ENCODE measurements around the gene SVEP1. TPM values are rescaled to one million over a fixed set of nuclear protein-coding genes. Genes with fewer than 3 reads are reported as not detected.
A peak's percentile ranks its signal among the peaks of the same experiment; 100 is the strongest.

SVEP1 gene
- total and polyA plus RNA-seq, 2 donors from 2014 or later, result 1.1 to 19.3 TPM

DNA sequence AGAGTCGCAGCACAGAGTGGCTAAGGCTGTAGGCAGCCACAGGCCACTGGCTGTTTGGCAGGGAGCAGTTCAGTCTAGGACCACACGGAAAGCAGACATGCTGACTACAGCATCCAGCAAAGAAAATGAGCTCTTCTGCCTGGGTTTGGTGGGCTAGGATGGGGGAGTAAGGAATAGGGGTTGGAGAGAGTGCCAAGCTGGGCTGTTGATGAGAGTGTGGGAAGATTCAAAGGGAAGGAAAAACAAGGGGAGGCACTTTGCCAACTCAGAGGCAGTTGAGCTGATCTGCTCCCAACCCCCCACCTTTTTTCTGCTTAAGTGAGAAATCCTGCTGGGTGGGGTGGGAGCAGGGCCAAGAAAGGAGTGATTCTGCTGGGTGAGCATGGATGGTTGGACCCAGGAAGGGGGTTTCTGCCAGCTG, 35.9 kb downstream of the SVEP1 start:
- no peaks in the 10 kb centered on the region for H3K27me3 ChIP-seq (ENCODE audit: control insufficient read depth, insufficient read depth, low read length)
- H3K27ac ChIP-seq (ENCODE audit: low read depth in 2 of 2, low read length in 2 of 2), result no peak overlapping the region
- no peaks in the 10 kb centered on the region for H3K9me3 ChIP-seq (ENCODE audit: control insufficient read depth in 2 of 3, insufficient read depth in 1 of 3, low read length in 3 of 3)
- no peak overlapping the region for H3K9ac ChIP-seq (ENCODE audit: low read length in 3 of 3)
- no peaks in the 10 kb centered on the region for H3K36me3 ChIP-seq (ENCODE audit: control insufficient read depth in 2 of 3, insufficient read depth in 3 of 3, low read length in 3 of 3)
- H3K4me3 ChIP-seq (ENCODE audit: low read length in 3 of 3), result no peak overlapping the region
- FAIRE-seq (no peak), DNase-seq (peak in 1 of 5 donors; percentile 39)
- intact Hi-C loops (cut with DNase I), result no loop called here
- peaks cover 0 to 3% (median 0%) of the 10 kb centered on the region in 3 donors for H3K4me1 ChIP-seq (ENCODE audit: control insufficient read depth in 2 of 3, insufficient read depth in 2 of 3, low read depth in 1 of 3, low read length in 3 of 3)
- TF ChIP-seq, protein P1, sequence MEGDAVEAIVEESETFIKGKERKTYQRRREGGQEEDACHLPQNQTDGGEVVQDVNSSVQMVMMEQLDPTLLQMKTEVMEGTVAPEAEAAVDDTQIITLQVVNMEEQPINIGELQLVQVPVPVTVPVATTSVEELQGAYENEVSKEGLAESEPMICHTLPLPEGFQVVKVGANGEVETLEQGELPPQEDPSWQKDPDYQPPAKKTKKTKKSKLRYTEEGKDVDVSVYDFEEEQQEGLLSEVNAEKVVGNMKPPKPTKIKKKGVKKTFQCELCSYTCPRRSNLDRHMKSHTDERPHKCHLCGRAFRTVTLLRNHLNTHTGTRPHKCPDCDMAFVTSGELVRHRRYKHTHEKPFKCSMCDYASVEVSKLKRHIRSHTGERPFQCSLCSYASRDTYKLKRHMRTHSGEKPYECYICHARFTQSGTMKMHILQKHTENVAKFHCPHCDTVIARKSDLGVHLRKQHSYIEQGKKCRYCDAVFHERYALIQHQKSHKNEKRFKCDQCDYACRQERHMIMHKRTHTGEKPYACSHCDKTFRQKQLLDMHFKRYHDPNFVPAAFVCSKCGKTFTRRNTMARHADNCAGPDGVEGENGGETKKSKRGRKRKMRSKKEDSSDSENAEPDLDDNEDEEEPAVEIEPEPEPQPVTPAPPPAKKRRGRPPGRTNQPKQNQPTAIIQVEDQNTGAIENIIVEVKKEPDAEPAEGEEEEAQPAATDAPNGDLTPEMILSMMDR (IDR thresholded peaks at IDR 0.05; ENCODE audit: borderline replicate concordance, extremely low read depth, insufficient read depth), result no peak

DNA sequence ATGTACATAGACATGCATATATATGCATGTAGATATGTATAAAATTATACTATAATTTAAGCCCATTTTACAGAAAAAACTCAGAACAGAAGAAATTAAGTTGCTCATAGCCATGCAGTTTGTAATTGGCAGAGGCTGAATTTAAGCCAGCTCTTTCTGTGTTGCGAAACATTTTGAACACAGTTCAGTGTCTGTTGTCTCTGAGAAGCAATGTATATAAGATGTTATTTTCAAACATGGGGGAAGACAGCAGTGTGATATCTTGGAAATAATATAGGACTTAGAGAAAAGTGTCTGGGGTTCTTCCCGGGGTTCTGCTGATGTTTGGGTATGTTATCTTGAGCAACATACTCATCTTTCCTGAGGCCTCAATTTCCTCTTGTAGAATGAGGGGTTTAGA, 37.6 kb downstream of the SVEP1 start:
- no peaks in the 10 kb centered on the region for H3K36me3 ChIP-seq (ENCODE audit: control insufficient read depth in 2 of 3, insufficient read depth in 3 of 3, low read length in 3 of 3)
- no peak for FAIRE-seq
- peaks cover 0 to 3% (median 0%) of the 10 kb centered on the region in 3 donors for H3K4me1 ChIP-seq (ENCODE audit: control insufficient read depth in 2 of 3, insufficient read depth in 2 of 3, low read depth in 1 of 3, low read length in 3 of 3)
- DNase-seq, result no peak
- TF ChIP-seq, protein P1 (IDR thresholded peaks at IDR 0.05; ENCODE audit: borderline replicate concordance, extremely low read depth, insufficient read depth), result no peak
- no peaks in the 10 kb centered on the region for H3K9me3 ChIP-seq (ENCODE audit: control insufficient read depth in 2 of 3, insufficient read depth in 1 of 3, low read length in 3 of 3)
- no peak overlapping the region for H3K9ac ChIP-seq (ENCODE audit: low read length in 3 of 3)
- H3K27me3 ChIP-seq (ENCODE audit: control insufficient read depth, insufficient read depth, low read length), result no peaks in the 10 kb centered on the region
- intact Hi-C loops (cut with DNase I), result no loop called here
- no peak overlapping the region for H3K4me3 ChIP-seq (ENCODE audit: low read length in 3 of 3)
- H3K27ac ChIP-seq (ENCODE audit: low read depth in 2 of 2, low read length in 2 of 2), result no peak overlapping the region

DNA sequence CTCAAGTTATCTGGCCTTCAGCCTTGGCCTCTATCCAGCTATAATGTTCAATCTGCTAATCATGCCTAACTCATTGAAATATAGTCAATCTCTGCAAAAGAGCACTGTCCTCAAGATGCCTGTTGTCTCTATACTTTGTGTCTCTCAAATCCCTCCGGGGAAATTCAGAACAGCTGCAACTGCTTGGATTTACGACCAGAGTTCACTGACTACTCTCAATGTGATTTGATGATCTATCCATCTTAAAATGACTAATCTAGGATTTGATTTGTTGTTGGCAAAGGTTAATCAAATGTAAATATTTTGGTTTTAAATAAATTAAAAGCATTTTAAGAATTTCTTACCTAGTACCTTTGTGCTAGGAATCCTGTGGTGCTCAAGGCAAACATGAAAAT, 40.9 kb downstream of the SVEP1 start:
- H3K4me3 ChIP-seq (ENCODE audit: low read length in 3 of 3), result no peak overlapping the region
- intact Hi-C loops (cut with DNase I), result no loop called here
- FAIRE-seq (no peak), DNase-seq (peak in 2 of 5 donors; percentile 21 to 22)
- H3K27me3 ChIP-seq (ENCODE audit: control insufficient read depth, insufficient read depth, low read length), result no peaks in the 10 kb centered on the region
- no peaks in the 10 kb centered on the region for H3K9me3 ChIP-seq (ENCODE audit: control insufficient read depth in 2 of 3, insufficient read depth in 1 of 3, low read length in 3 of 3)
- H3K4me1 ChIP-seq (ENCODE audit: control insufficient read depth in 2 of 3, insufficient read depth in 2 of 3, low read depth in 1 of 3, low read length in 3 of 3), result no peaks in the 10 kb centered on the region
- no peak overlapping the region for H3K9ac ChIP-seq (ENCODE audit: low read length in 3 of 3)
- no peaks in the 10 kb centered on the region for H3K36me3 ChIP-seq (ENCODE audit: control insufficient read depth in 2 of 3, insufficient read depth in 3 of 3, low read length in 3 of 3)
- no peak overlapping the region for H3K27ac ChIP-seq (ENCODE audit: low read depth in 2 of 2, low read length in 2 of 2)
- TF ChIP-seq, protein P1 (IDR thresholded peaks at IDR 0.05; ENCODE audit: borderline replicate concordance, extremely low read depth, insufficient read depth), result no peak

Measured in kidney (tissue), 14 donors.